SU-DHL-6 (cell line): ENCODE results near the gene SETBP1.

Experiments
- CTCF ChIP-seq: fragments of 200-600 bp; sonication (generic); IDR thresholded peaks from one replicate; pipeline ENCODE4 v1.5.1; 2017; ENCODE audit warnings: antibody characterized with exemption, mild to moderate bottlenecking, low read length, moderate library complexity; ENCODE audit not compliant: insufficient read depth, poor library complexity, severe bottlenecking
- EZH2phosphoT487 ChIP-seq: fragments of 200-600 bp; sonication (generic), shearing (Covaris generic); conservative IDR thresholded peaks from 2 replicates; pipeline ENCODE4 v1.6.1; 2018; ENCODE audit warnings: mild to moderate bottlenecking, antibody characterized with exemption, low read length, moderate library complexity, mixed read lengths

DNA sequence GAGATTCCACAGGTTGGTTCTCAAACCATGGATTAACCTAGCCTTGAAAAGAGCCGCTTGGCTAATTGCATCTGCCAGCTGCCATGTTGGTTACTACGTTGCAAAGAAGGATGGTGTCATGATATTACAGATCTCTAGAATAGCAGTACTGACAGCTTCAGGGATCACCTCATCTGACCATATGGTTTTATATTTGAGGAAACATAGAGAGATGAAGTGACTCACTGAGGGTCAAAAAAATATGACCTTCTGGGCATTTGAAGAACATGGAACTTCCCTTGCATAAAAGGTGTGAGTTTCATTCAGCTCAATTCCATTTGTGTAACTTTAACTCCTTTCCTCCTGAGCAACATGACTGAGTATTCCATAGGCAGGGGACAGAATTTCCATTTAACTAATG lies 242.3 kb downstream of the SETBP1 start:
- TF ChIP-seq CTCF = no peak
- no peak for TF ChIP-seq EZH2phosphoT487
